GM12891 (cell line): ENCODE data around the gene NKX2-3.

Source experiments
- DNase-seq: peaks from one replicate; pipeline ENCODE4 v3.0.0; 2011; ENCODE audit warnings: low spot score; ENCODE audit not compliant: insufficient read length
- FAIRE-seq: peaks from 2 replicates; lab custom pipeline; 2011; peaks lifted over from hg19 to GRCh38; lab: Jason Lieb, UNC
- PAX5 ChIP-seq: IDR thresholded peaks from 2 replicates; pipeline ENCODE4 v1.6.1; 2011; ENCODE audit warnings: low read length, moderate library complexity, mild to moderate bottlenecking; ENCODE audit not compliant: insufficient read depth, severe bottlenecking
- POLR2A ChIP-seq: IDR thresholded peaks from 2 replicates; pipeline ENCODE4 v1.6.1; 2011; ENCODE audit warnings: low read depth, low read length, control low read depth
- POLR2AphosphoS5 ChIP-seq: IDR thresholded peaks from 2 replicates; pipeline ENCODE4 v1.6.1; 2011; ENCODE audit warnings: low read depth, low read length, control low read depth
- POU2F2 ChIP-seq: IDR thresholded peaks from 2 replicates; pipeline ENCODE4 v1.6.1; 2011; ENCODE audit warnings: low read depth, mild to moderate bottlenecking, control low read depth, low read length, moderate library complexity
- SPI1 ChIP-seq: IDR thresholded peaks from 2 replicates; pipeline ENCODE4 v1.6.1; 2011; ENCODE audit warnings: low read depth, low read length, control low read depth
- TAF1 ChIP-seq: IDR thresholded peaks from 2 replicates; pipeline ENCODE4 v1.6.1; 2011; ENCODE audit warnings: low read depth, low read length, control low read depth

Gene NKX2-3

DNA sequence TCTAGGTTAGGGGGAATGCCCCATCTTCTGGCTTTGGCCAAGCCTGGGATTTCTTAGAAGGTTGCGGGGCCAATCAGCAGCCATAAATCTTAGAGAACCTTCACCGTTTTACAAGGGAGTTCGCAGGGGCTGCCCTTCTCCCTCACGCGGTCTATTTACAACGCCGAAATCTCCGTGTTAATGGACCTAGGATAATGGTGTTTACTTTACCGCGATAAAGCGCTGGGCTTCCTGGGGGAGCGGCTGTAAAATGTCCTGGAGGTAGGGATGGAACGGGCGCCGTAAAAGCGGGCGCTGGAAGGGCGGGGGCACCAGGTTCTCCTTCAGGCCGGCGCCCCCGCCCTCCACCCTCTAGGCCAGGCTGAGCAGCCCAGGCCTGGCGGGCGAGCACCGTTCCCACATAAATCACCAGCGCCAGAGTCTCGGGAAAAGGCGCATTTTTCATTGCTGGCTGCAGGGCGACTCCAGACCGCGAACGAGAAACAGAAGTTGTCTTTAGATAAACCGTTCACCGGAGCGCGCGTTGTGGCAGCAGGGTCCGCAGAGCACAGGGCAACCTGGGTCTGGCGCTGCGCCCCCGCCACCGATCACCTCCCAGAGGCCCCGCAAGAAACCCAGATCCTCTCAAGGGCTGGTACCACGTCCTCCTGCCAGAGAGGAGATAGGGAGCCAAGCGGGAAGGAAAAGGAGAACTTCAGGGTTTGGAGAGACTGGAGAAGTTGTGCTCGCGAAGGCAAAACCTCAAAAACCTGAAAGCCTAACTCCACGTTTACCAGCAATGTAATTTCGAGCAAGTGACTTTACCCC, 12.5 kb upstream of the NKX2-3 start:
- FAIRE-seq (no peak), DNase-seq (no peak)
- TF ChIP-seq SPI1, result no peak

DNA sequence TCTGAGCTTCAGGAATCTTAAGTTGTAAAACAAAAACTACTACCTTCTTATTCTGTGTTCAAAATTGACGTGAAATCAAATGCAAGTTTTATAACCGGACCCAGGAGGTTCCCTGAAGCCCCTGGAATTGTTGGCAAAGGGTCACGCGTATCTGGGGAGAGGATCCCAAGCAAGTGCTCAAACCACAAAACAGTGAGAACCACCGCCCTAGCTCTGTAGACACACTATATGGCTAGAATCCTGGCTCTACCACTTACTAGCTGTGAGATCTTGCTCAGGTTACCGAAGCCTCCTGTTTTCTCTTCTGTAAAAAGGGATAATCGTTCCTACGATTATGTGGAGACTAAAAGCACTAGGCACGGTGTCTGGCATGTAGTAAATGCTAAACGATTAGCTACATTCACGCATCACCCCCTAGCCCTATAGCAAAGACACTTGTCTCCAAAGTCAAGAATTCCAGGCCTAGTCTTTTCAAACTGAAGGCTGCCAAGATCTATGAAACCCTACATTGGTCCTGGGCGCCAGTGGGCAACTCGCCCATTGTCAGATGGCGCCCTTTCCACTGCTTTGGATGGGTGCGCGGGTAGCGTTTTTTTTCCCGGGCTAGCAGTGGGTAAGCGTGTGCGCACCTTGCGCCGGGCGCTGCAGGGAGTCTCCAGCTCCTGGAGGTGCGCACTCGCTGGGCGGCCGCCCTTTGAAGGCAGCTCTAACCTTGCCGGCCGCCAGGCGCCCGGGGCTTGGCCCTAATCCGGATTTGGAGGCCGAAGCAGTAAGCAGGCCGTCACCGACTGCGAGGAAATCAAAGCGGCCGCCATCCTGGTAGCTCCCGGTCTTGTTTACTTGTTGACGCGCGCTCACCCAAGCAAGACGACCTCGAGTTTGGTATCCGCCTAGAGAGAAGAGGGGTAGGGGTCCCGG, 11.6 kb upstream of the NKX2-3 start:
- TF ChIP-seq POLR2AphosphoS5 (no peak), SPI1 (no peak), PAX5 (no peak), TAF1 (no peak)
- FAIRE-seq (no peak), DNase-seq (no peak)

GRCh38 chr10:99521765-99522469, 10.8 kb upstream of the NKX2-3 start:
- FAIRE-seq (no peak), DNase-seq (no peak)
- TF ChIP-seq PAX5 (no peak), POLR2A (no peak), TAF1 (no peak), POLR2AphosphoS5 (no peak), POU2F2 (no peak), SPI1 (no peak)

DNA sequence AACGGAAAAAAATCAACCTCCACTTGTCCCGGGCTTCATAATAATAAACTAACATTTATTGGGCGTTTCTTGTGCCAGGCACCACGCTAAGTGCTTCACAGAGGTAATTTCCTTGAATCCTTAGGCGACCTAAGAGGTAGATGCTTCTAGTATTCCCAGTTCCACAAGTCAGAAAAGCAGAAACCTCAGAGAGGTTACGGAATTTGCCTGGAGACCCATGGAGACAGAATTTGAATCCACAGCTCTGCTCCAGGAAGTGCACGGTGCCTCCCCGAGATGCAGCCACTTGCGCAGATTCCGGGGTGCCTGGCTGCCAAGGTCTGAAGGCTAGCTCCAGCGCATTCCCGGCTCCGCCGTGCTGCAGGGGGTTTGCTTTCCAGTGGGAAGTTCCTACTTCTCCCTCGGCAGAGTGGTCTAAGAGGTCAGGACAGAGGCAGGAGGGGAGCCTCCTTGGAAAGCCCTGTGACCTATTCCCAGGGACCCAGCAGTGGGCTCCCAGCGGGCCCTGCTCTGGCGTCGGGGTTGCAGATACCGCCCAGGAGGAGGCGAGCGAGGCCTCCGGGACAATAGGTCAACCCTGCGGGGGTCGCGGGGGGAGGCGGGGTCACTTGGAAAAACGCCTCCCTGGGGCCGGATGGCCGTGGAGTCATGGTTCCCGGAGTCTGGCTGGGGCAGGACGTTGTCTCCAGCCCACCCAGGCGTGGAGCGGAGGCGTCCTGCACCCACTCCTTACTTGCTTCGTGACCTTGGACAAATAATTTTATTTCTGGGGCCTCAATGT, 10.1 kb upstream of the NKX2-3 start:
- DNase-seq, result no peak
- TF ChIP-seq POU2F2, result no peak
- TF ChIP-seq POLR2AphosphoS5, result no peak
- no peak for TF ChIP-seq SPI1
- no peak for TF ChIP-seq POLR2A
- no peak for TF ChIP-seq PAX5
- no peak for TF ChIP-seq TAF1
- no peak for FAIRE-seq

DNA sequence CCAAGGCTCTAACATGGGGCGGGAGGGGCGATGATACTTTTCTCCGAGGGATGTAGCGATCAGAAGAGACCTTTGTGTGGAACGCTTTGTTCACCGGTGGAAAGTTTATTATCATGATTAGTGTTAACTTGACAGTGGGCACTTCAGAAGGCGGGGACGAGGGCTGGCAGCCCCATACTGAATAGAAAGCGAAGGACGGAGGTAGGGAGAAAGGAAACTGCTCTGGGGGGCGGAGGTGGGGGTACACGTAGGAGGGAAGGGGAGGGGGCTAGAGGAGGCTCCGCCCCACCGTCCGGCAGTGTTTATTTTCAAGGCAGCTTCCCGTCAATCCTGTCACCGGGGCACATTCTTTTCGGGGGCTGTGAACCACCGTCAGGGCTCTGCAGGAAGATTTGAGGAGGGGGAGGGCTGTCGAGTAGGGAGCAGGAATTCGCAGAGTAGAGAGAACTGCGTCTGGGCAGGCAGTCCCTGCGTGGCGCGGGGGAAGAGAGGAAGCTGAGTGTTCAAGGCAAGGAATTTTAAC, 9.4 kb upstream of the NKX2-3 start:
- no peak for TF ChIP-seq POU2F2
- no peak for TF ChIP-seq SPI1
- no peak for TF ChIP-seq TAF1
- TF ChIP-seq POLR2A, result no peak
- no peak for TF ChIP-seq PAX5
- TF ChIP-seq POLR2AphosphoS5, result no peak
- DNase-seq, result no peak
- no peak for FAIRE-seq

GRCh38 chr10:99524050-99524666, 8.6 kb upstream of the NKX2-3 start:
- TF ChIP-seq SPI1, result no peak
- no peak for TF ChIP-seq TAF1
- no peak for TF ChIP-seq POLR2A
- TF ChIP-seq POU2F2, result no peak
- no peak for TF ChIP-seq POLR2AphosphoS5
- TF ChIP-seq PAX5, result no peak
- no peak for DNase-seq

DNA sequence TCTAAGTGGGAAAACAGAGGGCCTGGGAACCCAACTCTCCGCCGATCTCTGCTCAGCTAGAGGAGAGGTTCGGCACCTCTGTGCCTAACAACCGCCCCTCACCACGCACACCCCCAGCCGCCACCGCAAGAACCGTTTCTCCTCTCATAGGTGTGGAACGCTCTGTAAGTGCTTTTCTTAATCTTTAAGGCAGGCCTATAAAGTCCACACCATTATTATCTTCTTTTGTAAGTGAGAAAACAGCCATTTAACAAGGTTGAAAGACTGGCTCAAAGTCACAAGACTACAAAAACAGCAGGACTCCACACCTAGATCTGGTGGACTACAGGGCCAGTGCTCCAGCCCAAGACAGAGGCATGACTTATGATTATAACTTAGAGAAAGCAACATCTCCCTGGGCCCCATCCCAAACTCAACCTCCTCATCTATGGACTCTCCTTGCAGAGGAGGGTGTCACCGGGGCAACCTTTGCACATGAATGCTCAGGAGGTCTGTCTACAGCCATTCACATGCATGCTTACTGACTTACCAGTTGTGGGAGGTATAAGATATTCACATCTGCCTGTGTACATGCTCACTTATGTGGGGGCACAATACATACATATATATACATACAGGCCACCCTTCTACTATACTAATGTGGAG, 7.9 kb upstream of the NKX2-3 start:
- DNase-seq (no peak), FAIRE-seq (no peak)
- no peak for TF ChIP-seq PAX5
- no peak for TF ChIP-seq POLR2AphosphoS5
- TF ChIP-seq SPI1, result no peak
- no peak for TF ChIP-seq POLR2A

More at GRCh38 chr10:99524050-99524666, 8.6 kb upstream of the NKX2-3 start:
- FAIRE-seq, result no peak

GRCh38 chr10:99525897-99526296, 6.8 kb upstream of the NKX2-3 start:
- no peak for FAIRE-seq
- DNase-seq, result no peak
- TF ChIP-seq TAF1 (no peak), PAX5 (no peak), POLR2AphosphoS5 (no peak), POLR2A (no peak), SPI1 (no peak), POU2F2 (no peak)
